HL-60 (cell line): ENCODE measurements around the gene SKP1.

ENCODE experiments used
- DNase-seq, 2 experiments: peaks; one replicate each; pipeline ENCODE4 v3.0.0-alpha.2; 2010 to 2020; ENCODE audit warnings: low read depth in 1 of 2, low spot score in 1 of 2
- H3K27ac ChIP-seq: fragments of 250-450 bp; sonication (Bioruptor Pico); replicated peaks from 2 replicates; pipeline ENCODE4 v1.5.1; 2020; ENCODE audit warnings: mild to moderate bottlenecking, moderate library complexity
- H3K27me3 ChIP-seq: fragments of 250-450 bp; sonication (Bioruptor Pico); 2 replicates; pipeline ENCODE4 v1.5.1; 2021; ENCODE audit warnings: mild to moderate bottlenecking, moderate library complexity; ENCODE audit not compliant: insufficient read depth, poor library complexity, severe bottlenecking
- H3K4me3 ChIP-seq: replicated peaks from 2 replicates; pipeline ENCODE4 v1.5.1; 2011; ENCODE audit warnings: mild to moderate bottlenecking, control low read depth, low read length; ENCODE audit not compliant: insufficient read depth
- GABPA ChIP-seq: IDR thresholded peaks from 2 replicates; pipeline ENCODE4 v1.6.1; 2012; ENCODE audit warnings: low read depth
- POLR2AphosphoS5 ChIP-seq: IDR thresholded peaks from 2 replicates; pipeline ENCODE4 v1.6.1; 2012; ENCODE audit warnings: low read depth
- SPI1 ChIP-seq: IDR thresholded peaks from 2 replicates; pipeline ENCODE4 v1.6.1; 2012; ENCODE audit warnings: low read depth, mild to moderate bottlenecking, borderline replicate concordance
- TF ChIP-seq, protein P1 (sequence below): IDR thresholded peaks from 2 replicates; pipeline ENCODE4 v1.6.1; 2012; ENCODE audit warnings: low read depth; ENCODE audit not compliant: insufficient replicate concordance
- TF ChIP-seq, protein P2 (sequence below): IDR thresholded peaks from one replicate; pipeline ENCODE4 v1.5.1; 2011; ENCODE audit warnings: low read length, control low read depth, inconsistent platforms; ENCODE audit not compliant: insufficient read depth

The SKP1 gene

DNA sequence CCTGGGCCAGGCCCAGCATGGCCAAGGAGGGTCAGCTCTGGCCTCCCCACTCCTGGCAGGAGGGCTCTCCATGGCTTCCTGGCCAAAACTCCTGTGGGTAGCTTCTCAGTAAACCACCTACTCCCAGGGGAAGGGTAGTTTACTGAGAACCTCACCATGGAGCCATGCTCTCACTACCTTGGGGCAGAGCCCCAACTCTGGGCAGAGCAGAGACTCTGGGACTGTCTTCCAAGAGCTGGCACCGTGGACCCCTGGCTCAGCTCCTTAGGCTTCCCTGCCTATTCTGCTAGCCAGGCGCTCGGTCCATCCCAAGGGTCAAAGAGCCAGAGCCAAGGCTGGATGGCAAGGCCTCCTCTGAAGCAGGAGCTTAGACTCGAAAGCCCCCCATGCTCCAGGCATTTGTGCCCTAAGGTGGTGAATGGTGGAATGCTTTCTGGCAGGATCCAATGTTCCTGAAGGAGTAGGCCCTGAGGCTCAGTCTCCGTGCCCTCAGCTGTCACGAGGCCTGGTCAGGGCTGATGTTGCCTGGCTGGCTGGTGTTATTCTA is 42.7 kb downstream of the SKP1 start:
- no peak for DNase-seq
- no peaks in the 10 kb centered on the region for H3K27me3 ChIP-seq
- no peak overlapping the region for H3K4me3 ChIP-seq
- no peak overlapping the region for H3K27ac ChIP-seq
- TF ChIP-seq GABPA = no peak
- TF ChIP-seq SPI1 = no peak
- TF ChIP-seq POLR2AphosphoS5 = no peak

DNA sequence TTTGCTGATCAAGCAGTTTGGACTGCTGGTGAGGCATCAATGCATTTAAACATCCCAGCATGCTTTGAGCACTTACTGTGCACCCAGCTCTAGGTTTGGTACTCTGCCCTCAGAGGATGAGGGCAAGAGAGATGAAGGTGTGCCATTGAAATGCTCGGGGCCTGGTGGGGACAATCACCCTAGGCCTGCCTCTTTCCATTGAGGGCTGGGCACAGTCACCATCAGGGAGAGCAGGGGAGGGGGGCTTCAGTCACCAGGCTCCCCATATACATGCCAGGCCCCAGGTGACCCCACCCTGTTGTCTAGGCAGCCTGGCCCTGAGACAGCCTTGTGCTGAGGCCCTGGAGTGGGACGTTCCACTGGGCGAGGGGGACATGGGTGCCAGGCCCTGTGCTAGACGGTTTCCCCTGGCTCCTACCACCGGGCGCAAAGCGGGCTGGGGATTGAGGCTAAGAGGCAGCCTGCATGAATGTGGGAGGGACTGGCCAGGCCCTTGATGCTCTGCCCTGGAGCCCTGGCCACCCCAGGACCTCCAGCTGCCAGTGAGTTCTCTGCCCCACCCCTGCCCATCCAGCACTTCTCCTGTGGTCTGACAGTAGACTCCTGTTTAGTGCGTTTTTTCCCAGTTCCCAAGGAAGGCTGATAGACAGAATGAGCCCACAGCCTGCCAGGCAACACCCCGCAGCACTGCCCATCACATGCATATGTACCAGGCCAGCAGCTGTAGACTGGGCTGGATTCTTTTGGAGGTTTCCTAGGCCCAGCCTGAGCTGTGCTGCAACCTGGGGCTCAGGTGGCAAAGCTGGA is 43.4 kb downstream of the SKP1 start:
- Histone ChIP-seq H3K27ac (no peak overlapping the region), H3K4me3 (no peak overlapping the region), H3K27me3 (no peaks in the 10 kb centered on the region)
- TF ChIP-seq, protein P1, sequence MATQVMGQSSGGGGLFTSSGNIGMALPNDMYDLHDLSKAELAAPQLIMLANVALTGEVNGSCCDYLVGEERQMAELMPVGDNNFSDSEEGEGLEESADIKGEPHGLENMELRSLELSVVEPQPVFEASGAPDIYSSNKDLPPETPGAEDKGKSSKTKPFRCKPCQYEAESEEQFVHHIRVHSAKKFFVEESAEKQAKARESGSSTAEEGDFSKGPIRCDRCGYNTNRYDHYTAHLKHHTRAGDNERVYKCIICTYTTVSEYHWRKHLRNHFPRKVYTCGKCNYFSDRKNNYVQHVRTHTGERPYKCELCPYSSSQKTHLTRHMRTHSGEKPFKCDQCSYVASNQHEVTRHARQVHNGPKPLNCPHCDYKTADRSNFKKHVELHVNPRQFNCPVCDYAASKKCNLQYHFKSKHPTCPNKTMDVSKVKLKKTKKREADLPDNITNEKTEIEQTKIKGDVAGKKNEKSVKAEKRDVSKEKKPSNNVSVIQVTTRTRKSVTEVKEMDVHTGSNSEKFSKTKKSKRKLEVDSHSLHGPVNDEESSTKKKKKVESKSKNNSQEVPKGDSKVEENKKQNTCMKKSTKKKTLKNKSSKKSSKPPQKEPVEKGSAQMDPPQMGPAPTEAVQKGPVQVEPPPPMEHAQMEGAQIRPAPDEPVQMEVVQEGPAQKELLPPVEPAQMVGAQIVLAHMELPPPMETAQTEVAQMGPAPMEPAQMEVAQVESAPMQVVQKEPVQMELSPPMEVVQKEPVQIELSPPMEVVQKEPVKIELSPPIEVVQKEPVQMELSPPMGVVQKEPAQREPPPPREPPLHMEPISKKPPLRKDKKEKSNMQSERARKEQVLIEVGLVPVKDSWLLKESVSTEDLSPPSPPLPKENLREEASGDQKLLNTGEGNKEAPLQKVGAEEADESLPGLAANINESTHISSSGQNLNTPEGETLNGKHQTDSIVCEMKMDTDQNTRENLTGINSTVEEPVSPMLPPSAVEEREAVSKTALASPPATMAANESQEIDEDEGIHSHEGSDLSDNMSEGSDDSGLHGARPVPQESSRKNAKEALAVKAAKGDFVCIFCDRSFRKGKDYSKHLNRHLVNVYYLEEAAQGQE = no peak
- TF ChIP-seq POLR2AphosphoS5 (no peak), GABPA (no peak), SPI1 (no peak)
- TF ChIP-seq, protein P2, sequence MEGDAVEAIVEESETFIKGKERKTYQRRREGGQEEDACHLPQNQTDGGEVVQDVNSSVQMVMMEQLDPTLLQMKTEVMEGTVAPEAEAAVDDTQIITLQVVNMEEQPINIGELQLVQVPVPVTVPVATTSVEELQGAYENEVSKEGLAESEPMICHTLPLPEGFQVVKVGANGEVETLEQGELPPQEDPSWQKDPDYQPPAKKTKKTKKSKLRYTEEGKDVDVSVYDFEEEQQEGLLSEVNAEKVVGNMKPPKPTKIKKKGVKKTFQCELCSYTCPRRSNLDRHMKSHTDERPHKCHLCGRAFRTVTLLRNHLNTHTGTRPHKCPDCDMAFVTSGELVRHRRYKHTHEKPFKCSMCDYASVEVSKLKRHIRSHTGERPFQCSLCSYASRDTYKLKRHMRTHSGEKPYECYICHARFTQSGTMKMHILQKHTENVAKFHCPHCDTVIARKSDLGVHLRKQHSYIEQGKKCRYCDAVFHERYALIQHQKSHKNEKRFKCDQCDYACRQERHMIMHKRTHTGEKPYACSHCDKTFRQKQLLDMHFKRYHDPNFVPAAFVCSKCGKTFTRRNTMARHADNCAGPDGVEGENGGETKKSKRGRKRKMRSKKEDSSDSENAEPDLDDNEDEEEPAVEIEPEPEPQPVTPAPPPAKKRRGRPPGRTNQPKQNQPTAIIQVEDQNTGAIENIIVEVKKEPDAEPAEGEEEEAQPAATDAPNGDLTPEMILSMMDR = no peak
- DNase-seq = no peak

DNA sequence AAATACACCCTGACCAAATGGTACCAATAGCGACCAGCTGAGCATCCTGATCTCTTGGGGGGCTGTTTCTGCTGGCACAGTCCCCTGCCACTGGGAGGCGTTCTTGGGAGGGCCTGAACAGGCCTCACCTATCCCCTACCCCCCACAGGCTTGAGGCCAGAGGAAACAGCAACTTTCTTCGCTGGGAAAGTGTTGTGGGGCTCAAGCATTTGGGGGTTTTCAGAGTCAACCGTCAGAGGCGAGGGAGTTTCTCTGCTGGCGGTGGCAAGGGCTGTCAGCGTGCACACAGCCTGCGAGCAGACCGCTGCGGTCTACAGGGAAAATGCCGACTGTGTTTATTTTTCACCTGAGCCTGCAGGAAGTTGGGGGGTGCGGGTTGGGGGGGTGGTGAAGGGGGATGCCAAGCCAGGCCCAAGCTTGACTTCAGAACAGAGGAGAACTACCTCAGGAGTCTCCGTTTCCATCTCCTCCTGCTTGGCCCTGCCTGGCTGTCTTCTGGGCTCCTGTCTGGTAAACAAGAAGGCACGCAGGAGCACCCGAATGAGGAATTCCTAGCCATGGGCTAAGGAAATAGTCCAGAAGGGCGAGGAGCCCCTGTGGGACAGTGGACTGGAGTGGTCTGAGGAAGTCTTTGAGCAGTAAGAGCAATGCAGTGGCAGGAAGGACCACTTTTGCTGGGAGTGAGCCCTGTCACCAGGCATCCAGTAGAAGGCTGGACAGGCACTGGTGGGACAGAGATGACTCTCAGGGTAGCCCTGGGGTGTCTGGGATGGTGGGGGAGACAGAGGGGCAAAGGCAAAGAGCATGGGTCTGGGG is 44.2 kb downstream of the SKP1 start:
- no peak for DNase-seq
- Histone ChIP-seq H3K27me3 (no peaks in the 10 kb centered on the region), H3K4me3 (no peak overlapping the region), H3K27ac (no peak overlapping the region)
- TF ChIP-seq, protein P2 = no peak
- TF ChIP-seq, protein P1 = no peak
- TF ChIP-seq GABPA = no peak
- no peak for TF ChIP-seq SPI1
